K562 treated with DMSO at 1 percent for 12 hours (cell line): ENCODE data around the gene TRPV2. TPM values are rescaled to one million over a fixed set of nuclear protein-coding genes. Genes with fewer than 3 reads are reported as not detected.

Experiments
- total RNA-seq: library from RNA; unstranded; fragments of 300-600 nt; gene quantifications from 2 replicates; pipeline ENCODE4 v1.2.3, GENCODE V29; 2022; ENCODE audit not compliant: insufficient read depth

Gene TRPV2
- 70.3 and 74.7 TPM in 2 replicates for total RNA-seq

GRCh38 chr17:16415031-16415924 lies at the start of gene TRPV2:
Gene TRPV2 (plus strand): TSS chr17:16415571. CDS start chr17:16417669, 2,098 bp downstream.

DNA sequence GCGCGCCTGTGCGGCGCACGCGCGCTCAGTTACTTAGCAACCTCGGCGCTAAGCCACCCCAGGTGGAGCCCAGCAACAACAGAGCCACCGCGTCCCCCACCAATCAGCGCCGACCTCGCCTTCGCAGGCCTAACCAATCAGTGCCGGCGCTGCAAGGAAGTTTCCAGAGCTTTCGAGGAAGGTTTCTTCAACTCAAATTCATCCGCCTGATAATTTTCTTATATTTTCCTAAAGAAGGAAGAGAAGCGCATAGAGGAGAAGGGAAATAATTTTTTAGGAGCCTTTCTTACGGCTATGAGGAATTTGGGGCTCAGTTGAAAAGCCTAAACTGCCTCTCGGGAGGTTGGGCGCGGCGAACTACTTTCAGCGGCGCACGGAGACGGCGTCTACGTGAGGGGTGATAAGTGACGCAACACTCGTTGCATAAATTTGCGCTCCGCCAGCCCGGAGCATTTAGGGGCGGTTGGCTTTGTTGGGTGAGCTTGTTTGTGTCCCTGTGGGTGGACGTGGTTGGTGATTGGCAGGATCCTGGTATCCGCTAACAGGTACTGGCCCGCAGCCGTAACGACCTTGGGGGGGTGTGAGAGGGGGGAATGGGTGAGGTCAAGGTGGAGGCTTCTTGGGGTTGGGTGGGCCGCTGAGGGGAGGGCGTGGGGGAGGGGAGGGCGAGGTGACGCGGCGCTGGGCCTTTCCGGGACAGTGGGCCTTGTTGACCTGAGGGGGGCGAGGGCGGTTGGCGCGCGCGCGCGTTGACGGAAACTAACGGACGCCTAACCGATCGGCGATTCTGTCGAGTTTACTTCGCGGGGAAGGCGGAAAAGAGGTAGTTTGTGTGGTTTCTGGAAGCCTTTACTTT lies 34.5 kb upstream of the TRPV2 start, which contains the start of gene UBB:
TSS of gene UBB (plus strand) at position 452 of the 856 bp plus-strand sequence. CDS start 817 bp downstream, outside the sequence.

Other genes with a start within 250 kb of the TRPV2 start
- gene NCOR1, start 200.0 kb upstream of the TRPV2 start, total RNA-seq, result 21.7 and 66.5 TPM in 2 replicates
- gene PIGL, start 198.4 kb upstream of the TRPV2 start, total RNA-seq, result 13.3 and 18.0 TPM in 2 replicates
- gene CENPV, start 62.1 kb upstream of the TRPV2 start, total RNA-seq, result 54.3 and 59.3 TPM in 2 replicates
- 1,813 and 2,440 TPM in 2 replicates for gene UBB, start 34.5 kb upstream of the TRPV2 start, total RNA-seq
- 0.31 TPM in 1 of 2 replicates, not detected in the other for gene LRRC75A, start 76.6 kb downstream of the TRPV2 start, total RNA-seq
- gene ZNF287, start 153.6 kb downstream of the TRPV2 start, total RNA-seq, result not detected in 2 replicates
- gene ZNF624, start 238.3 kb downstream of the TRPV2 start, total RNA-seq, result 0.52 TPM in 1 of 2 replicates, not detected in the other